ENCODE measurements around the gene MPZL2. TPM values are rescaled to one million over a fixed set of nuclear protein-coding genes. Genes with fewer than 3 reads are reported as not detected.

MPZL2 gene
- total and polyA plus RNA-seq, 2 experiments from 2014 or later = 2.6 to 4.2 TPM

- no peak for TF ChIP-seq REST (IDR thresholded peaks at IDR 0.05; ENCODE audit: unreplicated experiment)
- TF ChIP-seq ETS1 (IDR thresholded peaks at IDR 0.05) = no peak
Observed at GRCh38 chr11:118239509-118240205, 24.4 kb downstream of the MPZL2 start (continued).

GRCh38 chr11:118238929-118239328 lies 25.2 kb downstream of the MPZL2 start:
- Histone ChIP-seq H2AFZ (no peak overlapping the region), H3K4me1 (ENCODE audit: insufficient read depth) (peaks cover 3% of the 10 kb centered on the region; the same call in 1 of the 2 replicates), H4K20me1 (replicated peaks; ENCODE audit: insufficient read depth) (no peaks in the 10 kb centered on the region), H3K4me3 (no peak overlapping the region), H3K27me3 (ENCODE audit: insufficient read depth) (no peaks in the 10 kb centered on the region), H3K9me2 (ENCODE audit: insufficient read depth) (no peaks in the 10 kb centered on the region), H3K4me2 (peak overlapping the region; percentile 22; the same call in 1 of the 2 replicates), H3K27ac (ENCODE audit: low read depth) (peak overlapping the region; percentile 50; the same call in 1 of the 2 replicates), H3F3A (replicated peaks; ENCODE audit: low read depth) (no peaks in the 10 kb centered on the region), H3K79me2 (replicated peaks; ENCODE audit: insufficient read depth) (no peaks in the 10 kb centered on the region), H3K36me3 (ENCODE audit: insufficient read depth) (no peaks in the 10 kb centered on the region)
- TF ChIP-seq CTCF (conservative IDR thresholded peaks at IDR 0.05; ENCODE audit: low read depth in 2 of 2) (no peak), EZH2phosphoT487 (IDR thresholded peaks at IDR 0.05; ENCODE audit: unreplicated experiment) (no peak), ZNF331 (CRISPR knock-in tag; IDR thresholded peaks at IDR 0.05; ENCODE audit: low read depth) (no peak), REST (IDR thresholded peaks at IDR 0.05; ENCODE audit: unreplicated experiment) (no peak), ETS1 (IDR thresholded peaks at IDR 0.05) (no peak), POLR2AphosphoS5 (IDR thresholded peaks at IDR 0.05; ENCODE audit: low read depth) (no peak), NANOG (IDR thresholded peaks at IDR 0.05; ENCODE audit: borderline replicate concordance) (no peak)
- Mint-ChIP-seq H3K27me3 (ENCODE audit: insufficient read depth, low read depth, poor library complexity) (peaks cover 5% of the 10 kb centered on the region), H3K9me3 (no peaks in the 10 kb centered on the region), H3K27ac (peak overlapping the region; percentile 89), H3K4me1 (peaks cover 28% of the 10 kb centered on the region), H3K4me3 (no peak overlapping the region), H3K36me3 (ENCODE audit: low read depth) (no peaks in the 10 kb centered on the region)
- ATAC-seq (peak; percentile 78), DNase-seq (ENCODE audit: low spot score) (peak; percentile 52)
